Suprapubic skin (tissue), 4 donors: ENCODE measurements around the gene DST. TPM values are rescaled to one million over a fixed set of nuclear protein-coding genes. Genes with fewer than 3 reads are reported as not detected.

Source experiments
- DNase-seq, 2 donors: peaks; one replicate each; pipeline ENCODE4 v3.0.0-alpha.2; 2019; ENCODE audit warnings: low spot score in 2 of 2
- H3K27ac ChIP-seq: fragments of 200-600 bp; sonication (generic); one replicate; pipeline ENCODE4 v1.5.1; 2019
- H3K27me3 ChIP-seq: fragments of 200-600 bp; sonication (generic); one replicate; pipeline ENCODE4 v1.5.1; 2019
- H3K36me3 ChIP-seq: fragments of 200-600 bp; sonication (generic); one replicate; pipeline ENCODE4 v1.5.1; 2019
- H3K4me1 ChIP-seq: fragments of 200-600 bp; sonication (generic); one replicate; pipeline ENCODE4 v1.5.1; 2019
- H3K4me3 ChIP-seq: fragments of 200-600 bp; sonication (generic); one replicate; pipeline ENCODE4 v1.5.1; 2019; ENCODE audit warnings: mild to moderate bottlenecking
- H3K9me3 ChIP-seq: fragments of 200-600 bp; sonication (generic); one replicate; pipeline ENCODE4 v1.5.1; 2019
- EP300 ChIP-seq: sonication (generic); formaldehyde crosslinking; IDR thresholded peaks from one replicate; pipeline ENCODE4 v1.6.1; 2017; ENCODE audit warnings: antibody characterized with exemption
- POLR2A ChIP-seq, 2 donors: fragments of 450-650 bp; IDR thresholded peaks; one replicate each; pipeline ENCODE4 v1.6.1; 2017; ENCODE audit warnings: antibody characterized with exemption in 2 of 2, mild to moderate bottlenecking in 2 of 2, moderate library complexity in 2 of 2
- POLR2AphosphoS5 ChIP-seq, 3 donors: sonication (generic); formaldehyde crosslinking; IDR thresholded peaks; one replicate each; pipeline ENCODE4 v1.6.1; 2017; ENCODE audit warnings: antibody characterized with exemption in 3 of 3
- WGBS: methylation state at CpG from one replicate; pipeline ENCODE4 v1.1.5; 2018; 5-methylcytosine and 5-hydroxymethylcytosine counted together
- total RNA-seq, 4 donors: library from RNA; depleted of rRNA; stranded (reverse); fragments of >200 nt; gene quantifications; one replicate each; pipeline ENCODE4 v1.1.0, GENCODE V29; 2016
- TF ChIP-seq, protein P1 (sequence below), 2 donors: fragments of 200-600 bp in 1 of 2; fragments of 450-650 bp in 1 of 2; sonication (generic) in 1 of 2; IDR thresholded peaks; one replicate each; pipeline ENCODE4 v1.5.1; 2016 to 2019; ENCODE audit warnings: antibody characterized with exemption in 2 of 2, mild to moderate bottlenecking in 1 of 2, moderate library complexity in 1 of 2

Gene DST
- total RNA-seq, 4 donors from 2014 or later: 637 to 1,048 (median 751) TPM

- H3K36me3 ChIP-seq: peaks cover 60% of the 10 kb centered on the region
Measured at GRCh38 chr6:56528412-56528841, 114.3 kb downstream of the DST start.

DNA sequence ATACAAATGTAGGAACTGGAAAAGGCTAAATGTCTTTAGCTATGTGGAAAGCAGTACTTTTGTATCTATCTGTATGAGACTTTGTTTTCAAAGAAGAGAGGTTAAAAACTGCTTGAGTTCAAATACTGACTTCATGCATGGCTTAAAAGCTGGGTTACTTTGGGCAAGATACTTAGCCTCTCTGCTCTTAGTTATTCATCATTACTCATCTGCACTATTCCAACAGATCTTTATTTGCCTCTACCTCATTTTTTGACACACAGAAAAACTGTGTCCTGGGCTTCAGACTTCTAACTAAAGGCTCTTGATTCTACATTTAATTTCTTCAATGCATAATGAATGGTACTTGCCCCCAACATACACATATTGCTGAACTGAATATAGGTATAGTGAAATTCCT, 114.8 kb downstream of the DST start:
- no peak for DNase-seq
- TF ChIP-seq POLR2A (IDR thresholded peaks at IDR 0.05) (no peak), EP300 (no peak), POLR2AphosphoS5 (IDR thresholded peaks at IDR 0.05) (no peak)
- TF ChIP-seq, protein P1, sequence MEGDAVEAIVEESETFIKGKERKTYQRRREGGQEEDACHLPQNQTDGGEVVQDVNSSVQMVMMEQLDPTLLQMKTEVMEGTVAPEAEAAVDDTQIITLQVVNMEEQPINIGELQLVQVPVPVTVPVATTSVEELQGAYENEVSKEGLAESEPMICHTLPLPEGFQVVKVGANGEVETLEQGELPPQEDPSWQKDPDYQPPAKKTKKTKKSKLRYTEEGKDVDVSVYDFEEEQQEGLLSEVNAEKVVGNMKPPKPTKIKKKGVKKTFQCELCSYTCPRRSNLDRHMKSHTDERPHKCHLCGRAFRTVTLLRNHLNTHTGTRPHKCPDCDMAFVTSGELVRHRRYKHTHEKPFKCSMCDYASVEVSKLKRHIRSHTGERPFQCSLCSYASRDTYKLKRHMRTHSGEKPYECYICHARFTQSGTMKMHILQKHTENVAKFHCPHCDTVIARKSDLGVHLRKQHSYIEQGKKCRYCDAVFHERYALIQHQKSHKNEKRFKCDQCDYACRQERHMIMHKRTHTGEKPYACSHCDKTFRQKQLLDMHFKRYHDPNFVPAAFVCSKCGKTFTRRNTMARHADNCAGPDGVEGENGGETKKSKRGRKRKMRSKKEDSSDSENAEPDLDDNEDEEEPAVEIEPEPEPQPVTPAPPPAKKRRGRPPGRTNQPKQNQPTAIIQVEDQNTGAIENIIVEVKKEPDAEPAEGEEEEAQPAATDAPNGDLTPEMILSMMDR (IDR thresholded peaks at IDR 0.05): no peak
- no peak overlapping the region for H3K27ac ChIP-seq
- H3K36me3 ChIP-seq: peaks cover 59% of the 10 kb centered on the region
- H3K9me3 ChIP-seq: no peaks in the 10 kb centered on the region
- H3K27me3 ChIP-seq: no peaks in the 10 kb centered on the region
- peaks cover 23% of the 10 kb centered on the region for H3K4me1 ChIP-seq
- H3K4me3 ChIP-seq: no peak overlapping the region

More at GRCh38 chr6:56528412-56528841, 114.3 kb downstream of the DST start:
- no peak overlapping the region for H3K27ac ChIP-seq
- peaks cover 23% of the 10 kb centered on the region for H3K4me1 ChIP-seq
- H3K9me3 ChIP-seq: no peaks in the 10 kb centered on the region
- WGBS: 85% methylated on average over 3 of the region's 3 CpGs
- no peak for TF ChIP-seq EP300
- TF ChIP-seq POLR2A (IDR thresholded peaks at IDR 0.05): no peak
- no peak for TF ChIP-seq POLR2AphosphoS5 (IDR thresholded peaks at IDR 0.05)
- TF ChIP-seq, protein P1 (IDR thresholded peaks at IDR 0.05): no peak
- no peaks in the 10 kb centered on the region for H3K27me3 ChIP-seq
- no peak for DNase-seq
- no peak overlapping the region for H3K4me3 ChIP-seq

DNA sequence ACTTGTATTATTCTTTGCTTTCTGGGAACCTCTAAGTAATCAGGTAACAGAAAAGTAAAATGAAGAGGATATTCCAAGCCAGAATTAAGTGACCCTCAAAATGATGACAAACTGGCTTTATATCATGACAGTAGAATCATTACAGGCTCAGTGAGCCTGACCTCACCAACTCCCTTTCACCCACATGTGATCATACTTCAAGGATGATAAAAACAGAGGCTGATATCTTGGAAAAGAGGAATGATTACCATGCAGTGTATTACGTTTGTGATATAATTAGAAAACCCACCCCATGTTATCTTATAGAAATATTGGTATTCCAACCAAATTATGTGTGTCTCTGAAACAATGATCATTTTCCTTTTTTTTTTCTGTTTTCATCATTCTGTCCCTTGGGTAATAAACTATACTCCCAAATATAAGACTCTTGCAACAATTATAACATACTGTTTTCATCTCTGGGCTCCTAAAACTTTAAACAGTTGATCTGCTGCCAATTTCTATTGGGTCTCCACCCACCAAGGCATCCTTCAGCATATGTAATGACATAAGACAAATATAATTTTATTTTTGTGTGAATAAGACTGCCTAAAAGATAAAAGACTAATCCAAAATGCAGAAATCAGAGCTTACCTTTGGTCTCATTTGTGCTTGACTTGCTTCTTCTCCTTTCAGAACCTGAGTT, 115.7 kb downstream of the DST start:
- TF ChIP-seq, protein P1 (IDR thresholded peaks at IDR 0.05): no peak
- TF ChIP-seq EP300: no peak
- TF ChIP-seq POLR2A (IDR thresholded peaks at IDR 0.05): no peak
- no peak for TF ChIP-seq POLR2AphosphoS5 (IDR thresholded peaks at IDR 0.05)
- no peak overlapping the region for H3K4me3 ChIP-seq
- 55% methylated on average over 1 of the region's 1 CpG for WGBS
- H3K4me1 ChIP-seq: peaks cover 23% of the 10 kb centered on the region
- no peaks in the 10 kb centered on the region for H3K9me3 ChIP-seq
- H3K36me3 ChIP-seq: peaks cover 53% of the 10 kb centered on the region
- no peaks in the 10 kb centered on the region for H3K27me3 ChIP-seq
- DNase-seq: no peak
- H3K27ac ChIP-seq: peak overlapping the region; percentile 1

DNA sequence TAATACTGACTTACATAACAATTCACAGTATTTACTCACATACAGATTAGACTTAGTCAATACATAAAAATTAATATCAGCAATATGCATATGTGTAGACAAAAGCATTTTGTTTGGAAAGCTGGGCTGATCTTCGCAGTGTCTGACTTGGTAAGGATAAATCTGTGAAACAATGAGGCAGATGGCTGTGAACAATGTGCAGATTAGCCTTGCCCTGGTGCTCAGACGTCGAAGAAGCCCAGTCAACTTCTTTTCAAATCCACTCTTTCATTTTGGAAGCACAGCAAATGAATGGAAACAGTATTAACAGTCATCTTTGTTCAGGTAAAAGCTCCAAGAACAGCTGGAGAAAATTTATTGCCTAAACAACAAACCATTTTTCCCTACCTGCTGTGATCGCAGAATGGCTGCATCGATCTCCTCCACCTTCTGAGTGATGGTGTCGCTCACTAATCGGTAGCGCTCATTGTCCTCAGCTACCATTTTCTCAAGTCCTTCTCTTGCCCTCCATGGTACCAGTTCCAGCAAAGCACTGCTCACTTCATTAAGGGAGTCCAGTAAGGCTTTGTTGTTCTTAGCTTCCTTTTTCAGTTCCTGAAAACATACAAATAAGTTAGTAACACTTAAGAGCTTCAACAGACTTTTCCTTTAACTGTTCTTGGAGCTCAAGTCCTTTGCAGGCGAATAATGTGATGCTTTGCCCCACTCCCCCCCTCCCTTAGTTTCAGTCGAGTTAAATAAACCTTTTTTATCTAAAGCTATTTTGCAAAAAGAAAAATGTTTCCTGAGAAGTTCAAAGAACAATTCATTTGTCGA, 116.5 kb downstream of the DST start:
- H3K9me3 ChIP-seq: no peaks in the 10 kb centered on the region
- peak overlapping the region; percentile 76 for H3K27ac ChIP-seq
- no peaks in the 10 kb centered on the region for H3K27me3 ChIP-seq
- H3K36me3 ChIP-seq: peaks cover 45% of the 10 kb centered on the region
- H3K4me1 ChIP-seq: peaks cover 23% of the 10 kb centered on the region
- no peak for DNase-seq
- TF ChIP-seq EP300: no peak
- no peak for TF ChIP-seq POLR2A (IDR thresholded peaks at IDR 0.05)
- TF ChIP-seq POLR2AphosphoS5 (IDR thresholded peaks at IDR 0.05): no peak
- TF ChIP-seq, protein P1 (IDR thresholded peaks at IDR 0.05): no peak
- WGBS: 76% methylated on average over 11 of the region's 11 CpGs
- H3K4me3 ChIP-seq: no peak overlapping the region
